IMR-90 (cell line): Measurements from ENCODE around the gene APCDD1L.

Experiments
- POLR2A ChIP-seq: IDR thresholded peaks from 2 replicates; pipeline ENCODE4 v1.6.1; 2012; ENCODE audit warnings: mild to moderate bottlenecking, low read depth, low read length
- RAD21 ChIP-seq: IDR thresholded peaks from 2 replicates; pipeline ENCODE4 v1.6.1; 2012; ENCODE audit warnings: low read length, improper control_type of control experiment
- TF ChIP-seq, protein P1 (sequence below): conservative IDR thresholded peaks from 2 replicates; pipeline ENCODE4 v1.5.1; 2012; ENCODE audit warnings: mild to moderate bottlenecking, low read depth, low read length, improper control_type of control experiment

DNA sequence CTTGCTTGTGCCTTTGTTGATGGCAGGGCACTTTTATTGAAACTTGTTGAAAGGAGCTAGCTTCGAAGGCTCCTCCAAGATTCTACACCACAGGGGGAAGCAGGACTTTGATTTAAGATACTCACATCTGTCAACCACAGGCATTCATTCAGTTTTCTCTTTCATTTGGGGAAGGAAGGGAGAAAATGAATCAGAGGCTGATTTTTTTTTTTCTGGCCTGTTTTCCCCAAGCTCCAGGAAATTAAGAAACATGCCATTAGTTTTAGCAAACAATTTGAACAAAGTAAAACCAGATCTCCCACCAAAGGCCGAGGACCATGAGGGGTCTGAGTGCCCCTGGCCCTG is 8.7 kb upstream of the APCDD1L start:
- TF ChIP-seq, protein P1, sequence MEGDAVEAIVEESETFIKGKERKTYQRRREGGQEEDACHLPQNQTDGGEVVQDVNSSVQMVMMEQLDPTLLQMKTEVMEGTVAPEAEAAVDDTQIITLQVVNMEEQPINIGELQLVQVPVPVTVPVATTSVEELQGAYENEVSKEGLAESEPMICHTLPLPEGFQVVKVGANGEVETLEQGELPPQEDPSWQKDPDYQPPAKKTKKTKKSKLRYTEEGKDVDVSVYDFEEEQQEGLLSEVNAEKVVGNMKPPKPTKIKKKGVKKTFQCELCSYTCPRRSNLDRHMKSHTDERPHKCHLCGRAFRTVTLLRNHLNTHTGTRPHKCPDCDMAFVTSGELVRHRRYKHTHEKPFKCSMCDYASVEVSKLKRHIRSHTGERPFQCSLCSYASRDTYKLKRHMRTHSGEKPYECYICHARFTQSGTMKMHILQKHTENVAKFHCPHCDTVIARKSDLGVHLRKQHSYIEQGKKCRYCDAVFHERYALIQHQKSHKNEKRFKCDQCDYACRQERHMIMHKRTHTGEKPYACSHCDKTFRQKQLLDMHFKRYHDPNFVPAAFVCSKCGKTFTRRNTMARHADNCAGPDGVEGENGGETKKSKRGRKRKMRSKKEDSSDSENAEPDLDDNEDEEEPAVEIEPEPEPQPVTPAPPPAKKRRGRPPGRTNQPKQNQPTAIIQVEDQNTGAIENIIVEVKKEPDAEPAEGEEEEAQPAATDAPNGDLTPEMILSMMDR, result no peak
- TF ChIP-seq RAD21 (no peak), POLR2A (no peak)
